NCI-H345 (cell line): ENCODE data around the gene CFAP107.
A peak's percentile ranks its signal among the peaks of the same experiment; 100 is the strongest.
"Not testable (repeated sequence)": the region's sequence is repeated elsewhere in the genome, so short reads cannot be mapped to it uniquely, and the experiment has no call there.

Experiments
- DNase-seq: peaks from one replicate; lab custom pipeline; 2025; lab: John Stamatoyannopoulos, UW

Gene CFAP107, protein sequence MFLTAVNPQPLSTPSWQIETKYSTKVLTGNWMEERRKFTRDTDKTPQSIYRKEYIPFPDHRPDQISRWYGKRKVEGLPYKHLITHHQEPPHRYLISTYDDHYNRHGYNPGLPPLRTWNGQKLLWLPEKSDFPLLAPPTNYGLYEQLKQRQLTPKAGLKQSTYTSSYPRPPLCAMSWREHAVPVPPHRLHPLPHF

DNA sequence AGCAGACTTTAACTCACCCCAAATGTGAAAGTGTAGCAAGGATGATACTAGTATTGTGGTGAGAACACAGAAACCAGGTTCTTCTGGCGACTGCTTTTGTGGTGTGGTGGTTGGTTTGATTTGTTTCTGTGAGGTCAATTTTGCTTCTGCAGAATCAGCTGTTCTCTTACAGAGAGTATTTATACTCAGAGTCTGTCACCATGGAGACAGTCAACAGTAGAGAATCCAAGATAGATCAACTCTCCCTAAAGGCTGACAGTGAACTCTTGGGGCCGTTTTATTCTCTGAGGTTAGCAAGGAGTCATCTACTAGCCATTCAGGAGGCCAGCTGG lies at the start of gene CFAP107:
TSS of gene CFAP107 (plus strand) at position 209 of the 332 bp plus-strand sequence. CDS start 231 bp downstream, outside the sequence.
- DNase-seq, result peak; percentile 13

DNA sequence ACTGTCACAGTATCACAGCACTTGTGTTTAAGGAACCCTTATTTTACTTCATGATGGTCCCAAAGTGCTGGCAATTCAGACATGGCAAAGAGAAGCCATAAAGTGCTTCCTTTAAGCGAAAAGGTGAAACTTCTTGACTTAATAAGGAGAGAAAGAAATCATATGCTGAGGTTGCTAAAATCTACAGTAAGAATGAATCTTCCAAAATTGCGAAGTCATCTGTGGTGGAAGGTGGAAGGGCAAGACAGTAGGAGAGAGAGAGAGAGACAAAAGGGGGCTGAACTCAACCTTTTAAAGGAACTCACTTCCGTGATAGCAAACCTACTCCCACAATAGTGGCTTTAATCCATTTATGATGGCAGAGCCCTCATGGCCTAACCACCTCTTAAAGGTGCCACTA lies 49.3 kb upstream of the CFAP107 start:
- no peak for DNase-seq

DNA sequence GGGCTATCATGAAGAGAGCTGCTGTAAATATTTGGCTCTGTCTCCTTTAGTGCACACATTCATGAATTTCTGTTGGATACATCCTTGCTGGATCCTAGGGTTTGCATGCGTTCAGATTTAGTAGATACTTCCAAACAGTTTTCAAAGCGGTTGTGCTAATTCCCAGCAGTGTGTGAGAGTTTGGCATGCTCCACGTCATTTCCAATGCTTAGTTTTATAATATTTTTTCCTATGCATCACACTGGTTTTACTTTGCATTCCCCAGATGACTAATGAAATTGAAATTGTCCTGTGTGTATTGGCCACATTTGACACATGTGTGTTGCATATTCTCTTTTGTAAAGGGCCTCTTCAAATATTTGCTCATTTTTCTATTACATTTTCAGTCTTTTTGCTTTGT lies 48.6 kb upstream of the CFAP107 start:
- no peak for DNase-seq

DNA sequence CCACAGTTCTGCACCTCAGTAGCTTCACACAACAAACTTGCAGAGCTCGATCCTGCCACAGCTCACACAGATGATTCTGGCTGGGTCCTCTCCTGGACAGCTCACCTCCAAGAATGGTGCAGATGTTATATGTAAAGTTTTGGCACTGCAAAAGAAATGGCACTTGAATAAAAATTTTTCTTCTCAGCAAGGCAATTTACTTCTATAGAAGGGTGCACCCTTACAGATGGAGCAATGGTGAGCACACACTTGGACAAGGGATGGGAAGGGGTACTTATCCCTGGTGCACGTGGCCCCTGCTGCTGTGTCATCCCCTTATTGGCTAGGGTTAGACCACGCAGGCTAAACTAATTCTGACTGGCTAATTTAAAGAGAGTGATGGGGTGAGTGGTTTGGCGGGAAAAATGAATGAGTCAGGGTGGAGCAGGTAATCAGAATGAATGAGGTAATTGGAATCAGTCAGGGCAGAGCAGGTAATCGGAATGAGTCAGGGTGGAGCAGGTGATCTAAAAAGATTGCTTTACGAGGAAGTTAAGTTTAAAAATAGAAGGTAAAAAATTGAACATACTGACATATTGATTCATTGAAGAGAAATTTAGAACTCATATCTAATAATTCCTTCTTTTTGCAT lies 42.1 kb upstream of the CFAP107 start:
- no peak for DNase-seq

DNA sequence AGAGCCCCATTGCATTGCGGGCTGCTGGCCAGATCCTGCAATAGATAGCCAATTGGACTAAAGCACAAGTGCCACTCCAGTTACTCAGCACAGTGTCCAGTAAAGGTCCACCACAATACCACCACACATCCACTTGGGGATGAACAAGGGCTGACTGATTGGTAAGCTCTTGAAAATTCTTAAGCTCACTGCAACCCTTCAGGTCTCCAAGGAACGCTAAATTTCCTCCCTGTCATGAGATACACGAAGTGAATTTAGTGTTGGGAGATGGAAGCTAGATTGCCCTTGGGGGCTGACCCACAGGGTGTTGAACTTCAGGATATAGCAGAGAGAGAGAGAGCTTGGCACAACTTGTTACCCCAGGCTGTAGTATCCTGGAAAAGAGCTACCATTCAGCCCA lies 39.9 kb upstream of the CFAP107 start:
- DNase-seq, result no peak

DNA sequence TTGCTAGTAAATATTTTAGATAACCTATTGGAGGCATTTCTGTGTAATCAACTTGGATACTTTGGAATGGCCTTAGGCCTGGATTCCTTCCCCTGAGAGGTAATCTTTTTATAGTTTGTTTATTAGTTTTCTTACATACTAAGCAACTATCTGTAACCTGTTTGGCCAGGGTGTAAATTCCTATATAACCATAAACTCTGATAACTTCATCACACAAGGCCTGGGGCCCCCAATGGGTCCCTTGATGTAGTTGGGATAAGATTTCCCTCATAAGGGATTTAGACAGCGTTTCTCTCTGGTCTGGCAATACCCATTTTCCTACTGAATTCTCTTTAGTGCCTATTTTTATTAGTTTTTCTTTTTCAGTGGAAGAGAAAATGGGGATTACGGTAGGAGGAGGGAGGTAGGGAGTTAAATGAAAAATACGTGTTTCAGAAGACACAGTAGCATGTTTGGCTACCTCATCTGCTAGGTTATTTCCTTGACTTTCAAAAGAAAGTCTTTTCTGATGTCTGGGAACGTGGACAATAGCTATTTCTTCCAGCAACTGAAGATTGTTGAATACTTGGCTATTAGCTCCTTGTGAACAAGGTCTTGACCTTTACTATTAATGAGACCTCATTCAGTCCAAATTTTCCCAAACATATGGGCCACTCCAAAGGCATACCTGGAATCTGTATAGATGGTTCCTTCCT lies 37.5 kb upstream of the CFAP107 start:
- no peak for DNase-seq

DNA sequence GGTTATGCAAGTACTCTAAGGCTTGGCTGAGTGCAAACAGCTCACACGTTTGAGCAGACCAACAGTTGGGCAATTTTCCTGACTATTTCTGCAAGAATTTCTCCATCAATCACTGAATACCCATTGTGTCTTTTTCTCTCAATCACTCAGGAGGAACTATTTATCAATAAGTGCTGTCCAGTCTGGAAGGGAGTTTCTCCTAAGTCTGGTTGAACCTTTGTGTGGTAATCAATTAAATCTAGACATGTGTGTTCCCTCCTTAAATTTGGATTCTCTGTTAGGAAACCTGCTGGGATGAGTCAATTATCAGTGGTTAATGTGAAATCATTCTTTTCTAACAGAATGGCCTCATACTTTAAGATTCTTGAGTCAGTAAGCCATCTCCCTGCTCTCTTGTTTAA lies 36.9 kb upstream of the CFAP107 start:
- no peak for DNase-seq

DNA sequence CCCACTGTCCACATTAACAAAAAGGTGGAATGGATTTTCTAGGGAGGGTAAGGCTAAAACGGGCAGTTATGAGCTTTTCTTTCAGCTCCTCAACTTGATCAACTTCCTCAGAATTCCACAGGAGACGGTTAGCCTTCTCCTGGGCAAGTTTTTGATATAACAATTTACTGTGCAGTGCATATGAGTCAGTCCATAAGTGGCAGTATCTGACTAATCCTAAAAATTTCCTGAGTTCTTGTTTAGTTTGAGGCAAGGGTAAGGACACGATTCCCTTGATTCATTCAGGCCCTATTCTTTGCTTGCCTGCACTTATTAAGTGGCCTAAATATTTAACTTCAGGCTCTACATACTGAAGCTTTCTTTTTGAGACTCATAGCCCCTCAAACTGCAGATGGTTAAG lies 36.3 kb upstream of the CFAP107 start:
- no peak for DNase-seq

DNA sequence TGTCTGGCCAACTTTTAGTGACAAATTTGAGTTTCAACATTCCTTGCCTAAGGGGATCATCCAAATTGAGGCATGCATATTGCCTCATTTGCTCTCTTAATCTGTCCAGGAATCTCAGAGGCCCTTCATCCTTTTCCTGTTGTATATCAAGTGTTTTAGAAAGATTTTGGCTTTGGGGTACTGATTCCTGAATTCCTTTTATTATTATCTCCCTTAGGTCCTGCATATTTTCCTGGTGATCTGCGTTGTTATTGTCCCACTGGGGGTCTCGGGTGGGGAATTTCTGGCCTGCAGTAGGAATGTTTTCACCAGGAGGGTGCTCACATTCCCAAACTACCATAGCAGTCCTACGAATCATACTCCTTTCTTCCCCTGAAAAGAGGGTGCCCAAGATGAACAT lies 34.5 kb upstream of the CFAP107 start:
- DNase-seq, result no peak

DNA sequence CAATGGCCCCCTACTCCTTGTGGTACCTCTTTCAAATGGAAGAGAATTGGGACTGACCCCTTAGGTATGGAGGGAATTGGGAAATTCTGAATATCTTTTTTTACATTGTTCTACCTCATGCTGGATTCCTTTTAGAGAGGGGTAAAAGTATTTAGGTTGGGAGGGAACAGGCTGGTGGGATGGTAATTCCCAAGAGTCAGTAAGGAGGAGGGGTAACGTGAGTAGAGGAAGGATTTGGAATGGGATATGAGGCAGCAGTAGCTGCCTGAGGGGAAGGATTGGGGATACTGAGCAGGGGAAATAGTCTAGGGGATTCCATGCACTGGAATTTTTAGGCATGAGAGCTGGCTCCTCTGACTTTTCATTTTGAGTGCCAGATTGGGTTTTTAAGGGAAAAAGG lies 33.9 kb upstream of the CFAP107 start:
- no peak for DNase-seq

DNA sequence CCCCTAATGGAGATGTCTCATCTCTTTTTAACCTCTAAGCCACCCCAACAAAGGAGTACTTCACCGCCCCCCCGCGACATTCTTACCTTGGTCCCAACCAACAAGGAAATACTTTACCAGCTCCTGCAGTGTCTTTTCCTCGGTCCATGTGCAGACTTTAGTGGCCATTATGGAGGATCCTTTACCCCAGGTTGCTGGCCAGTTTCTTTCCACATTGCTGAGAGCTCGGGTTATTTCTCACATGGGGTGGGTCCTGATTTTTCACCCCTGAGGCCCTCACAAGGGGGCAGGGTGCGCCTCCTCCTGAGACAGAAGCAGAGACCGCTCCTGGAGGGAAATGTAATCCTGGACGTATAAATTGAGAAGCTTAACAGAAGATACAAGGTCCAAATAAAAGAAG lies 33.1 kb upstream of the CFAP107 start:
- DNase-seq, result no peak

DNA sequence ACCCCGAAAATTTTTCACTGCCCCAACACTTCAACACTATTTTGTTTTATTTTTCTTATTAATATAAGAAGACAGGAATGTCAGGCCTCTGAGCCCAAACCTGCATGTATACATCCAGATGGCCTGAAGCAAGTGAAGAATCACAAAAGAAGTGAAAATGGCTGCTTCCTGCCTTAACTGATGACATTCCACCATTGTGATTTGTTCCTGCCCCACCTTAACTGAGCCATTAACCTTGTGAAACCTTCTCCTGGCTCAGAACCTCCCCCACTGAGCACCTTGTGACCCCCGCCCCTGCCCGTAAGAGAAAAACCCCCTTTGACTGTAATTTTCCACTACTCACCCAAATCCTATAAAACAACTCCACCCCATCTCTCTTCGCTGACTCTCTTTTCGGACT lies 32.3 kb upstream of the CFAP107 start:
- DNase-seq, result not testable (repeated sequence)

DNA sequence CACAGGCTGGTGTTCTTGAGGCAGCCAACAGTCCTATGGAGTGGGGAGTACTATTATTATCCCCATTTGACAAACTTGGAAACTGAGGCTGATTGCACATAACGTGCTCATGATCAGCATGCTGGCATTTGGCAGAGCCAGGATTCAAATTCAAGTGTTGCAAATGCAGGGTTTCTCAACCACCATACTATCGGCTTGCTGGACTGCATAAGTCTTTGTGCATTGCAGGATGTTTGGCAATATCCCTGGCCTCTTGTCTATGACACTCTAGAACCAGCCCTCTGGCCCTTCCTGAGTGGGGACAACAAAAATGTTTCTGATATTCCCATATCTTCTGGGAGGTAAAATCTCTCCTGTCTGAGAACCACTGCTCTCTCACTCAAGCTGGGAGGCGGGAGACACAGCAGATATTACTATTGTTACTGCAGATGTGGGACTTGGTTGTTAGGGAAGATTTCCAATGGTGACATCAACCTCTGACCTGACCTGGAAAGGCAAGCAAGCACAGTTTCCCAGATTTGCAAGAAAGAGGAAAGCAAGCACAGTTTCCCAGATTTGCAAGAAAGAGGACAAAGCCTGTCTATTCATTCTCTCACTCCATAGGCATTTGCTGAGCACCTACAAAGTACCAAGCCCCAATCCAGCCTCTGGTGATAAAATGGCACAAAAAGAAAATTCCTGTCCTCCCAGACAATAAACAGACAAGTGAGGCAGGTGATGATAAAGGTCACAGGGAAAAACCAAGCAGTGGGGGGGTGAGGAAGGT lies 31.1 kb upstream of the CFAP107 start:
- DNase-seq, result no peak

DNA sequence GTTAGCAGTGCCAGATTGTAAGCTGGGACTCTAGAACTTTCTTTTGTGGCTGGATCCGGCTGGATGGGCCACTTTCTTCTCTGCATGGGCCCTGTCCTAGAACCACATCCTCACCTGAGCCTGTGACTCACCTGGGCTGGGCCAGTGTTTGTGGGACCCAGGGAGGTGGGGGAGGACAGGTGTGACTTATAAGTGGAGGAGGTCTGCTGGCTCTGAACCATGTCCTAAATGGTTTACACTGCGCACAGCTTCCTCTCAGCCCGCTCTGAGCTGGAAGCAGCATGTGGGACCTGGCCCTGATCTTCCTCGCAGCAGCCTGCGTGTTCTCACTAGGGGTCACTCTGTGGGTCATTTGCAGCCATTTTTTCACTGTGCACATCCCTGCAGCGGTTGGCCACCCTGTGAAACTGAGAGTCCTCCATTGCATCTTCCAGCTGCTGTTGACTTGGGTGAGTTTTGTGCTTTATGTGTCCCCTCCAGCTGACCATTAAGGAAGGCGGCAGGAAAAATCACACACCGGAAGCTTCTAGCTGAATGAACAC lies 30.0 kb upstream of the CFAP107 start, which contains the start of gene AADACL3:
TSS of gene AADACL3 (plus strand) at position 215 of the 542 bp plus-strand sequence. CDS start at position 282, 67 bp downstream.
- no peak for DNase-seq

DNA sequence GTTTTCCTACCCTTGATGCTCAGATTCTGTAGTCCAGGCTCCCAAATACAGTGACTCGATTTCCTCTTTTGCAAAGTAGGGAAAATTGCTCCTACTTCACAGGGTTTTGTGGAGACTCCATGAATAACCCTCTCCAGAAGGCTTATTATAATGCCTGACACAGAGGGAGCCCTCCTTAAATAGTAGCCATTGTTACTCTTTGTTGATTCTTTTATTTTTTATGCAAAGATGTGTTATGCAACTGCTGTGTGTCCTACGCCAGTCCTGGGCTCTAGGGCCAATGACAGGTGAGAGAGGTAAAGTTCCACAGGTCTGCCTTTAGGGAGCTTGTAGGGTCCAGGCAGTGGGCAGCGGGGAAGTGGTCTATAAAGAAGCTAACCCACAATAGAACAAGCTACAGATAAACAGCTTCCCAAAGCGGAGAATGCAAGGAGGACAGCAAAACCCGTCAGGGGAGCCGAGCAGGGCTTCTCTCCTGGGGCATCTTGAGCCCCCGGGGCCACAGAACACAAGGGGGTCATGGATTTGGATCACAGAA lies 28.6 kb upstream of the CFAP107 start:
- no peak for DNase-seq

DNA sequence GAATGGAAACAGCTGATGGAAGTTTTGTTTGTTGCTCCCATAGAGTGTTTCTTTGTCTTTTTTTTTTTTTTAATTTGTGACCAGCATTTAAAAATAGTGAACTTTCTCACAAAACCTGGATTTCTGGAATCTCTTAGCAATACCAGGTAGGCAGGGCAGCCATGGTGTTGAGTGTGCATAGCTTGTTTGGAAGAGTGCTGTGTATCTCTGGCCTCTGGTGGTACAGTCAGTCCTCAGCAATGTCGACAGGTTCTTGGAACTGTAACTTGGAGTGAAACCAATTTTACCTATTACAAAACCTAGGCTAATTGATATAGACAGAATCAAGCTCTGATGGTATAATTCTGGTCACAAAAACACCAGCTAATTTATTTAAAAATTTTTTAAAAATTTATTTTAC lies 23.4 kb upstream of the CFAP107 start:
- DNase-seq, result no peak

DNA sequence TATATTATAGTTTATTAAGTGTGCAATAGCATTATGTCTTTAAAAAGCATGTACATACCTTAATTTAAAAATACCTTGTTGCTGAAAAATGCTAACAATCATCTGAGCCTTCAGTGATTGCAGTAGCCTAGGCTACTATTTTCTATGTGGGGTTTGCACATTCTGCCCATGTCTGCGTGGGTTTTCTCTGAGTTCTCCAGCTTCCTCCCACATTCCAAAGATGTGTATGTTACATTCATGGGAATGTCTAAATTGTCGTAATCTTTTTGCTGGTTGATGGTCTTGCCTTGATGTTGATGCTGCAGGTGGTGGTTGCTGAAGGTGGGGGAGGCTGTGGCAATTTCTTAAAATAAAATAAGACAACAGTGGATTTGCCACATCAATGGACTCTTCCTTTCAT lies 17.6 kb upstream of the CFAP107 start:
- DNase-seq, result no peak

DNA sequence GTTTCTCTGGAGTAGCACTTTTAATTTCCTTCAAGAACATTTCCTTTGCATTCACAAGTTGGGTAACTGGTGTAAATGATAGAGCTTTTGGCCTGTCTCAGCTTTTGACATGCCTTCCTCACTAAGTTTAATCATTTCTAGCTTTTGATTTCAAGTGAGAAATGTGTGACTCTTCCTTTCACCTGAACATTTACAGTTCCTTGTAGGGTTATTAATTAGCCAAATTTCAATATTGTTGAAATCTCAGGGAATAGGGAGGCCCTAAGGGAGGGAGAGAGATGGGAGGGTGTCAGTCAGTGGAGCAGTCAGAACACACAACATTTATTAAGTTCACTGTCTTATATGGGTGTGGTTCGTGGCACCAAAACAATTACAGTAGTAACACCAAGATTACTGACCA lies 15.8 kb upstream of the CFAP107 start:
- no peak for DNase-seq

DNA sequence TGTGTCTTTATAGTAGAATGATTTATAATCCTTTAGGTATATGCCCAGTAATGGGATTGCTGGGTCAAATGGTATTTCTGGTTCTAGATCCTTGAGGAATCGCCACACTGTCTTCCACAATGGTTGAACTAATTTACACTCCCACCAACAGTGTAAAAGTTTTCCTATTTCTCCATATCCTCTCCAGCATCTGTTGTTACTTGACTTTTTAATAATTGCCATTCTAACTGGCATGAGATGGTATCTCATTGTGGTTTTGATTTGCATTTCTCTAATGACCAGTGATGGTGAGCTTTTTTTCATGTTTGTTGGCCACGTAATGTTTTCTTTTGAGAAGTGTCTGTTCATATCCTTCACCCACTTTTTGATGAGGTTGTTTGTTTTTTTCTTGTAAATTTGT lies 14.9 kb upstream of the CFAP107 start:
- not testable (repeated sequence) for DNase-seq

DNA sequence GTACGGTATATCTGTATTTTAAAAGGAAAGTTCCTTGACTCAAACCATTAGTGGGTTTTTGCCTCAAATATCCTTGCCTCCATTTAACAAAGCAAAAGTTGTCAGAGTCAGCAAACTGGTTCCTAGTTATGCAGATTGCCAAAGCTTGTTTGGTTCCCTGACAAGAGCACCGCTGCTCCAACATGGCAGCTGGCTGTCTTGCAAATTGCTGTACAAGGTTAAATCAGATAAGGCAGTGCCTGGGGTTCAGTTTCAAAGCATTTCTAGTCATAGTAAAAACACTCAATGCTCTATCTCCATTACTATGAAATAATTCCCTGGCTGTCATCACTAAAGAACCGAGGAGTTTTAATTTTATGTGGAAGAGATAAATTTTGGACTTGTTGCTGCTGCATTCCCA lies 11.3 kb upstream of the CFAP107 start:
- DNase-seq, result no peak

DNA sequence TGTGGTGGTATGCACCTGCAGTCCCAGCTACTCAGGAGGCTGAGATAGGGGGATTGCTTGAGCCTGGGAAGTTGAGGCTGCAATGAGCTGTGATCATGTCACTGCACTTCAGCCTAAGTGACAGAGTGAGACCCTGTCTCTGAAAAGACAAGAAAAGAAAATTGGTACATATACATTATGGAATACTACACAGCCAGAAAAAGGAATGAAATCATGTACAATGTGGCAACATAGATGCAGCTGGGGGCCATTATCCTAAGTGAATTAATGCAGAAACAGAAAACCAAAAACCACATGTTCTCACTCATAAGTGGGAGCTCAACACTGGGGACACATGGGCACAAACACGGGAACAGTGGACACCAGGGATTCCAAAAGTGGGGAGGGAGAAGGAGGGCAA lies 7.1 kb upstream of the CFAP107 start:
- DNase-seq, result no peak

DNA sequence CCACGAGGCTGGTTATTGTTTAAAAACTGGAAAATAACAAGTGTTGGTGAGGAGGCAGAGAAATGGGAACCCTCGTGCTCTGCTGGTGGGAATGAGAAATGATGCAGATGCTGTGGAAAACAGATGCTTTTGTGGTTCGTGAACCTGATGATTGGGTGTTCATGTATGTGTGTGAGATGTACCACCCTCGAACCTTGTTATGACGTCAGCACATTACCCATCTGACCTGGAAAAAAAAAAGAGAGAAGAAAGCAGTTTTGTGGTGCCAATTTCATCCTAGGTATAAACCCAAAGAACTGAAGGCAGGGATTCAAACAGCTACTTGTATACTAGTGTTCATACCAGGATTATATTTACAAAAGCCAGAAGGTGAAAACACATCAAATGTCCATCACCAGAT lies 6.4 kb upstream of the CFAP107 start:
- no peak for DNase-seq
